NK-92 (cell line): ENCODE results near the gene HSPA14.
"Not testable (repeated sequence)": the region's sequence is repeated elsewhere in the genome, so short reads cannot be mapped to it uniquely, and the experiment has no call there.

ENCODE experiments used
- DNase-seq: peaks from one replicate; lab custom pipeline; 2025; ENCODE audit not compliant: unreplicated experiment; lab: John Stamatoyannopoulos, UW

HSPA14 gene

GRCh38 chr10:14837757-14838581 is at the start of gene HSPA14, which contains the start of the genes CDNF and MSANTD7:
Gene HSPA14, plus strand, starts transcription at chr10:14838306. Its CDS starts 97 bp downstream, at chr10:14838403.
Gene CDNF, minus strand, starts transcription at chr10:14838037. Its CDS starts 91 bp downstream, at chr10:14837946.
Gene MSANTD7, plus strand, starts transcription at chr10:14838306. Its CDS starts 3,979 bp downstream, at chr10:14842285.
- peak; percentile 89 for DNase-seq

DNA sequence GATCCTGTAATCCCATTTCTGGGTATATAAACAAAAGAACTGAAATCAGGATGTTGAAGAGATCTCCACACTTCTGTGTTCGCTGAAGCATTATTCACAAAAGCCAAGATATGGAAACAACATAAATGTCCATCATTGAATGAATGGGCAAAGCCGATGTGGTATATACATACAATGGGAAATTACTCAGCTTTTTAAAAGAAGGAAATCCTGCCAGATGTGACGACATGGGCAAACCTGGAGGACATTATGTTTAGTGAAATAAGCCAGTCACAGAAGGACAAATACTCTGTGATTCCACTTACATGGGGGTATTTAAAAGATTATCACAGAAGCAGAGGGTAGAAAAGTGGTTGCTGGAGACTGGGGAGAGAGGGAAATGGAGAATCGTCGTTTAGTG is 39.5 kb upstream of the HSPA14 start:
- DNase-seq, result no peak

DNA sequence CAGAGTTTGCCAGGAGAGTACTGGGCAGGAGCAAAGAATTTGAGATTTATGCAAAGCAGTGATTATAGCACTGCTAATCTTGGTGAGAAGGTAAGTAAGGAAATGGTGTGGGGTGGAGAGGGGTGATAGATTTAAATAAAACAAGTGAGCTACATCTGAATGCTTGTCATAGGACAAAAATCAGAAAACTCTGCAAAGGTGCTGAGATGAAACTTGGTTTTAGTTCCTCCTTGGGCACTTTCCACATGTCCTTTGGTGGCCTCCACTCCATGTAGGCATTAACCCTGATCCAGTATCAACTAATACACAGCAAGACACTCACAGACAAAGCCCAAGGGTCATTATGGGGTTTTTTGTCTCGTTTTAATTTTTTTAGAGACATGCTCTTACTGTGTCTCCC is 37.7 kb upstream of the HSPA14 start:
- no peak for DNase-seq

GRCh38 chr10:14801723-14802122 is 36.4 kb upstream of the HSPA14 start:
- DNase-seq, result no peak

DNA sequence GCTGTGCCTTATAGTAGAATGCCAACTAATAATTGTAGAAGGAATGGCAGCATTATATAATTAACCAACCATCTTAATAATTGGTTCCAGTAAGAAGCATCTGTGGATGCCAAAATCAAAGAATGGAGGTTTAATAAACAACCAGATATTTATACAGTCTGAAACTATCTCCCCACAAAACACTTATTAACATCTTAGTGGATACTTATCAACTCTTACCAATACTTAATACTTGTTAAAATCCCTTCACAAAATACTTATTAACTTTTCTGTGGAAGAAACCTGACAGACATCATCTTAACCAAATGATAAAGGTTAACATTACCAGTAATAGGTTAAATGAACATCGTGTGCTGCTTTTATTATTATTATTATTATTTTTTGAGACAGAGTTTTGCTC is 34.3 kb upstream of the HSPA14 start:
- DNase-seq, result no peak

DNA sequence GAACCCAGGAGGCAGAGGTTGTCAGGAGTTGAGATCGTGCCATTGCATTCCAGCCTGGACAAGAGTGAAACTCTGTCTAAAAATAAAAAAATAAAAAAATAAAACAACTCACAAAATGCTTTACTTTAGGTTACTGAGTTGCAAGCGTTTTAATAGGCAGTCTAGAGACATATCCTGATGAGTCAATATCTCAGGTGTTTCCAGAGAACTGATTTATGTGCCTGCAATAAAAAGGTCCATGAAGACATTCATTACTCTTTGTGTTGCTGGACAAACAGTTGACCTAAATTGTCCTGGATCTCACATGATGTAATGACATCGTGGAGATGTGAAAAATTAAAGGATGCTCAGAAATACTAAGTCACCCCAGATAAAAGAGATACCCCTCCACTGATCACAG is 31.8 kb upstream of the HSPA14 start:
- DNase-seq, result no peak

DNA sequence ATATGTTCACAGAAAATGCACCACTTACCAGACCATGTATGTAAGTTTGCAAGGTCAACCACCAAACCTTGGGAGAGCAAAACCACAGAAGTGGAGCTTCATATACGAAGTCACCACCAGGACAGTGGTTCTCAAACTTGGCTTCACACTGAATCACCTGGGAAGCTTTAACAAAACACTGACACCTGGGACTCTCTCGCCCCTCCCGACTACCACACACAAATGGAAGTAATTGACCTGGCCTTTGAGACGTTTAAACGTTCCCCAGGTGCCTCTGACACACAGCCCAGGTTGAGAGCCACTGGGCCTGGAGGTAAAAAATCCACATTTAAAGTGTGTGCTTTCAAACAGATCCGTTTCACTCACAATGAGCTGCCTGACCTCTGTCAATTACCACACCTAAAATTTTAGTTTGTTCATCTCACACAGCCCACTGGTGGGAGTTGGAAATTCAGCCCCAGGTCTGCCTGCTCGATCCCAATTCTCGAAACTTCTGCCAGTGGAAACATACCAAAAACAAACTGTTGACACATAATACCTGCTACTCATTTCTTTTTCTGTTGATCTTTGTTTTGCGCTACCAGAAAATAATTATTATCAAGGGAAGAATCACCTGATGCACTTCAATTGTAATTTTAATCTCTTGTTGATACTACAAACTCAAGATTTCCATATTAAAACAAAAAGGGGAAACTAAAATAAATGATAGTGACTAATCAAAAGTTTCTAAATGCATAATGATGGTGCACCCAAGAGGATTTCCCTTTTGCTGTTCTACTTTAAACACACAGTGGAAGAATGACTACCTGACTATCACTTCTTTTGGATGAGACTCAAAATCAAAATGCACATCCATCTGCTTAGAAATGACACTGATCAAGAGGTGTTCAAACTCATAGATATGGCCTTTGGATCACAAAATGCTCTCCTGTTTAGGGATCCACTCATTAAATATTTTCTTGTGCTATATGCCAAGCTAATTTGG is 26.8 kb upstream of the HSPA14 start:
- no peak for DNase-seq

DNA sequence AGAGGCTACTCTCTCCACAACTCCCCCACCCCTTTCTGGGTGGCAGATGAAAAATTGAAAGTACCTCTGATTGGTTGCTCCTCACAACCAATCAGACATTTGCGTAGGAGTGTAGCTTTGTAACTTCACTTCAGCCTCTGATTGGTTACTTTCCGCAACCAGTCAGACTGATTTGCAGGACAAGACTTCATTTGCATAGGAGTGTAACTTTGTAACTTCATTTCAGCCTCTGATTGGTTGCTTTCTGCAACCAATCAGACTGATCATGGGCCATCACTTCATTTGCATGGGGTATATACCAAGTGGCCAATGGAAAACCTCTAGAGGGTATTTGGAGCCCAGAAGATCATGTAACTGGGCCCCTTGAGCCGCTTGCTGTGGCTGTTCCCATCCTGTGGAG is 25.8 kb upstream of the HSPA14 start:
- DNase-seq, result no peak

- DNase-seq, result no peak
Observed at GRCh38 chr10:14815681-14816080, 22.4 kb upstream of the HSPA14 start.

- not testable (repeated sequence) for DNase-seq
Observed at GRCh38 chr10:14816717-14817116, 21.4 kb upstream of the HSPA14 start.

- DNase-seq, result no peak
Observed at GRCh38 chr10:14820010-14820774, 17.9 kb upstream of the HSPA14 start.

DNA sequence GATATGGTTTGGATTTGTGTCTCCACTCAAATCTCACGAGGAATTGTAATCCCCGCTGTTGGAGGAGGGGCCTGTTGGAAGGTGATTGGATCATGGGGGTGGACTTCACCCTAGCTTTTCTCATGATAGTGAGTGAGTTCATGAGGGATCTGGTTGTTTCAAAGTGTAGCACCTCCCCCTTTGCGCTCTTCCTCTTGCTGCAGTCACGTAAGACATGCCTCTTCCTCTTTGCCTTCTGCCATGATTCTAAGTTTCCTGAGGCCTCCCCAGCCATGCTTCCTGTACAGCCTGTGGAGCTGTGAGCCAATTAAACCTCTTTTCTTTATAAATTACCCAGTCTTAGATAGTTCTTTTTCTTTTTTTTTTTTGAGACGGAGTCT is 17.3 kb upstream of the HSPA14 start:
- DNase-seq, result no peak

DNA sequence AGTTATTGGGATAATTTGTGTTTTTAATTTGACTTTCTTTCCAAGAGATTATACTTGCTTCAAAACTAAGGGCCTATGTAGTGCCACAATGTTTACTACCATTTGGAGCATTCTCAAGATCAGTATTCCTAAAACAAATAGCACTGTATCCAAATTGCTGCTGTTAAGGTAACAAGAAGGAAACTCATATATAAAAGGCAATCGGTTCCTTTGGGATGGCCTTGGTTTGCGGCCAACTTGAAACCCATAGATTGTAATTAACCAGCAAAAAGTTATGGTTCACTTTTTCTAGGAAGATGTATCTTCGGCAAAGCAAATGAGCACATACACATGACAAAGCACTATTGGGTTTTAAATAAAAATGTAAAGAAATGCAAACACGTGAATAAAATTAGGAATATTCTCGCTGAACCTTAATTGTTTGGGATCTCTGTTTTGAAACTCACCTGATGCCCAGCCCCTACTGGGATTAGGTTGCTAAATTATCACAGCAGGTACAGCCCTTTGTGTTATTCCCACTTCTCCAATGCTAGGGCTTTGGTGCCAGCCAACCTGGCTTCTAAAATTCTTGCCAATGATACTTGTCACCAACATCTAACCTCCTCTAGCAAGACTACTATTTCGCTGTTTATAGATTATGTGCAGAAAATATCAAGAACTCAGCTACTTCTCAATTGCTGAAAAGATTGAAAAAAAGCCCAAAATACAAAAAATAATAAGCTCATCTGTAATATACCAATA is 16.3 kb upstream of the HSPA14 start:
- DNase-seq, result no peak

DNA sequence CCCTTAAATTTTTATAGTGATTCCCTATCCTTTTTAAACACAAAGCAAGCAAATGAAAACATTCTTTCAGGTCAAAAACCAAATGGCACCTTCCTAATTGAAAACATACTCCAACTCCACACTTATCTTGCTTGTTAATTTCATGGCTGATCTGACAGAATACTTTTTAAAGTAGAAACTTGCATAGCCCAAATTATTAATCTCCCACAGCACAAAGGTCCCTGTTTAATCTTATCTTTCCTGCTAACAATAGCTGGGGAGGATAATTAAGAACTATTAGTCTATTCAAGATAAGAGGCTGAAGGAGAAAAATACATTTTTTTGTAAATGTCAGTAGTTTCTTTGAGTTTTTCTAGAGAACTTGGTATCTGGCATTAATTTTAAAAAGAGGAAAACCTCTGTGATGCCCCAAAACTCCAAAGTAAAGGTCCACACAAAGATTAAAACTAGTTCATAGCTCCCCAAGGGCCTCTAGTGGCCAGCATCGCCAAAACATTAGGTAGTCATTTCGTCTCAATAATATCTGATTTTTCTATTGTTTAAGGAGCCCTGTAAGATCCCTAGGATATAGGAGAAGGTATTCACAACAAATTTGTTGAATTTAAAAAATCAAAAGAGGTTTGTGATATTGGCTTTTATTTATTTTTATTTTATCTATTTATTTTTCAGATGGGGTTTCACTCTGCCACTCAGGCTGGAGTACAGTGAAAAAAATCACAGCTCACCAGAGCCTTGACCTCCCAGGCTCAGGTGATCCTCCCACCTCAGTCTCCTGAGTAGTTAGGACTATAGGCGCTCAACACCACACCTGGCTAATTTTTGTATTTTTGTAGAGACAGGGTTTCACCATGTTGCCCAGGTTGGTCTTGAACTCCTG is 15.0 kb upstream of the HSPA14 start:
- no peak for DNase-seq

DNA sequence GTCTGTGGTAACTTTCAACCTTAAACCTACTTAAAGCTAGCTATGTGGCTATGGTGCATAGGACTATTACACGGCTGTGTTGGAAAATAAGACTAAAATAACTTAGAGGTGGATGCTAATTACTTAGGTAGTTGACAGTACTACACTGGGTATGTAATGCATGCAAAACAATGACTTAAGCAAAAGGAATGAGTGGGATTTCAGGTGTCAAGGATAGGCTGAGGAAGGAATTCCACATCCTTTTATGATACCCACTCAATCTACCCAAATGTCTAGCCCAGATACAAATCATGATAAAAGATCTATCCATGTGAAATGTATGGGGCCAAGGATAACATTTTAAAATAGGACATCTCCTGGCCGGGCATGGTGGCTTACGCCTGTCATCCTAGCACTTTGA is 14.1 kb upstream of the HSPA14 start:
- DNase-seq, result no peak

GRCh38 chr10:14826076-14826829 is 11.9 kb upstream of the HSPA14 start:
- DNase-seq, result no peak

DNA sequence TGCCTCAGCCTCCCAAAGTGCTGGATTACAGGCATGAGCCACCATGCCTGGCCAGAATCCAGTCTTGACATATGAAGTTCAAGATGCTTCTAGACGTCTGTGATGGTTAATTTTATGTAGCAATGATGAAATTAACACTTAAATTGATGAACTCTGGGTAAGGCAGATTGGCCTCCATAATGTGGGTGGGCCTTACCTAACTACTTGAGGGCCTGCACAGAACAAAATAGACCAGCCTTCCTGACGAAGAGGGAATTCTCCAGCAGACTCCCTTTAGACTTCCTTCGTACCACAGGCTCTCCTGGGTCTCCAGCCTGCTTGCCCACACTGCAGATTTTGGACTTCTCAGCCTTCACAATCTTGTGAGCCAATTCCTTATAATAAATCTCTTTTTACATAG is 5.0 kb upstream of the HSPA14 start:
- DNase-seq, result no peak

GRCh38 chr10:14836208-14836607 is 1.9 kb upstream of the HSPA14 start:
- DNase-seq, result no peak
